ENCODE measurements around the gene NUP133. TPM values are rescaled to one million over a fixed set of nuclear protein-coding genes. Genes with fewer than 3 reads are reported as not detected.

Gene NUP133
- total and polyA plus RNA-seq, 2 donors from 2014 or later = 15.9 to 35.0 TPM

- no peaks in the 10 kb centered on the region for H3K9me3 ChIP-seq (ENCODE audit: control insufficient read depth in 2 of 3, insufficient read depth in 1 of 3, low read length in 3 of 3)
- H3K36me3 ChIP-seq (ENCODE audit: control insufficient read depth in 2 of 3, insufficient read depth in 3 of 3, low read length in 3 of 3) = no peaks in the 10 kb centered on the region
- H3K9ac ChIP-seq (ENCODE audit: low read length in 3 of 3) = no peak overlapping the region
- TF ChIP-seq CTCF (IDR thresholded peaks at IDR 0.05; ENCODE audit: borderline replicate concordance, extremely low read depth, insufficient read depth) = no peak
- DNase-seq = peak in 1 of 5 donors; percentile 36
- no peak overlapping the region for H3K4me3 ChIP-seq (ENCODE audit: low read length in 3 of 3)
- H3K27ac ChIP-seq (ENCODE audit: low read depth in 2 of 2, low read length in 2 of 2) = no peak overlapping the region
- peaks cover 38% of the 10 kb centered on the region for H3K27me3 ChIP-seq (ENCODE audit: control insufficient read depth, insufficient read depth, low read length)
- FAIRE-seq = no peak
- intact Hi-C loops (cut with DNase I) = no loop called here
- H3K4me1 ChIP-seq (ENCODE audit: control insufficient read depth in 2 of 3, insufficient read depth in 2 of 3, low read depth in 1 of 3, low read length in 3 of 3) = peaks cover 0 to 4% (median 0%) of the 10 kb centered on the region in 3 donors
These were observed 74.7 kb downstream of the NUP133 start for GRCh38 chr1:229433364-229434004.

GRCh38 chr1:229432905-229433304 lies 75.2 kb downstream of the NUP133 start:
- H3K27ac ChIP-seq (ENCODE audit: low read depth in 2 of 2, low read length in 2 of 2) = no peak overlapping the region
- peaks cover 38% of the 10 kb centered on the region for H3K27me3 ChIP-seq (ENCODE audit: control insufficient read depth, insufficient read depth, low read length)

GRCh38 chr1:229432116-229432461 lies 76.1 kb downstream of the NUP133 start:
- peak in 2 of 5 donors; percentile 35 to 71 for DNase-seq
- no peaks in the 10 kb centered on the region for H3K9me3 ChIP-seq (ENCODE audit: control insufficient read depth in 2 of 3, insufficient read depth in 1 of 3, low read length in 3 of 3)
- no peaks in the 10 kb centered on the region for H3K36me3 ChIP-seq (ENCODE audit: control insufficient read depth in 2 of 3, insufficient read depth in 3 of 3, low read length in 3 of 3)
- H3K4me3 ChIP-seq (ENCODE audit: low read length in 3 of 3) = no peak overlapping the region
- no peak overlapping the region for H3K9ac ChIP-seq (ENCODE audit: low read length in 3 of 3)
- FAIRE-seq = no peak
- H3K27ac ChIP-seq (ENCODE audit: low read depth in 2 of 2, low read length in 2 of 2) = no peak overlapping the region
- intact Hi-C loops (cut with DNase I) = no loop called here
- TF ChIP-seq CTCF (IDR thresholded peaks at IDR 0.05; ENCODE audit: borderline replicate concordance, extremely low read depth, insufficient read depth) = no peak
- H3K27me3 ChIP-seq (ENCODE audit: control insufficient read depth, insufficient read depth, low read length) = peaks cover 38% of the 10 kb centered on the region
- peaks cover 0 to 4% (median 0%) of the 10 kb centered on the region in 3 donors for H3K4me1 ChIP-seq (ENCODE audit: control insufficient read depth in 2 of 3, insufficient read depth in 2 of 3, low read depth in 1 of 3, low read length in 3 of 3)

More at GRCh38 chr1:229432905-229433304, 75.2 kb downstream of the NUP133 start:
- H3K4me1 ChIP-seq (ENCODE audit: control insufficient read depth in 2 of 3, insufficient read depth in 2 of 3, low read depth in 1 of 3, low read length in 3 of 3) = peaks cover 0 to 4% (median 0%) of the 10 kb centered on the region in 3 donors
- no peak overlapping the region for H3K9ac ChIP-seq (ENCODE audit: low read length in 3 of 3)
- no peak for FAIRE-seq
- intact Hi-C loops (cut with DNase I) = no loop called here
- no peak overlapping the region for H3K4me3 ChIP-seq (ENCODE audit: low read length in 3 of 3)
- no peak for TF ChIP-seq CTCF (IDR thresholded peaks at IDR 0.05; ENCODE audit: borderline replicate concordance, extremely low read depth, insufficient read depth)
- no peaks in the 10 kb centered on the region for H3K36me3 ChIP-seq (ENCODE audit: control insufficient read depth in 2 of 3, insufficient read depth in 3 of 3, low read length in 3 of 3)
- DNase-seq = peak in 1 of 5 donors; percentile 52
- no peaks in the 10 kb centered on the region for H3K9me3 ChIP-seq (ENCODE audit: control insufficient read depth in 2 of 3, insufficient read depth in 1 of 3, low read length in 3 of 3)
